ENCODE measurements around the gene SPINT1. TPM values are rescaled to one million over a fixed set of nuclear protein-coding genes. Genes with fewer than 3 reads are reported as not detected.
A peak's percentile ranks its signal among the peaks of the same experiment; 100 is the strongest.

Gene SPINT1
- total RNA-seq, 1 experiment from 2014 or later = 2.6 TPM

GRCh38 chr15:40828447-40829036, 15.3 kb upstream of the SPINT1 start, which contains the start of gene PPP1R14D:
Gene PPP1R14D, minus strand, starts transcription at chr15:40828708. Its CDS starts 67 bp downstream, at chr15:40828641.
- DNase-seq (ENCODE audit: low read depth) = no peak

- no peak for DNase-seq (ENCODE audit: low read depth)
Measured at GRCh38 chr15:40829115-40829514, 14.7 kb upstream of the SPINT1 start.

GRCh38 chr15:40830884-40831283, 13.0 kb upstream of the SPINT1 start:
- no peak for DNase-seq (ENCODE audit: low read depth)

- no peak for DNase-seq (ENCODE audit: low read depth)
Measured at GRCh38 chr15:40831861-40832260, 12.0 kb upstream of the SPINT1 start.

- DNase-seq (ENCODE audit: low read depth) = no peak
Measured at GRCh38 chr15:40832903-40833302, 10.9 kb upstream of the SPINT1 start.

GRCh38 chr15:40836020-40836419, 7.8 kb upstream of the SPINT1 start:
- no peak for DNase-seq (ENCODE audit: low read depth)

- DNase-seq (ENCODE audit: low read depth) = no peak
Measured at GRCh38 chr15:40838756-40839155, 5.1 kb upstream of the SPINT1 start.

- no peak for DNase-seq (ENCODE audit: low read depth)
Measured at GRCh38 chr15:40841741-40842140, 2.1 kb upstream of the SPINT1 start.

GRCh38 chr15:40843261-40843884, 475 bp upstream of the SPINT1 start:
- no peak for DNase-seq (ENCODE audit: low read depth)

GRCh38 chr15:40844696-40845030, 815 bp downstream of the SPINT1 start:
- DNase-seq (ENCODE audit: low read depth) = peak; percentile 20

GRCh38 chr15:40845036-40845435, 1.2 kb downstream of the SPINT1 start:
- DNase-seq (ENCODE audit: low read depth) = no peak

GRCh38 chr15:40845511-40846284, 1.9 kb downstream of the SPINT1 start:
- DNase-seq (ENCODE audit: low read depth) = peak; percentile 34

GRCh38 chr15:40846841-40847222, 3.0 kb downstream of the SPINT1 start:
- no peak for DNase-seq (ENCODE audit: low read depth)

GRCh38 chr15:40847223-40847961, 3.5 kb downstream of the SPINT1 start:
- DNase-seq (ENCODE audit: low read depth) = peak; percentile 58

- no peak for DNase-seq (ENCODE audit: low read depth)
Measured at GRCh38 chr15:40850576-40851112, 6.8 kb downstream of the SPINT1 start.

- DNase-seq (ENCODE audit: low read depth) = no peak
Measured at GRCh38 chr15:40852529-40852928, 8.7 kb downstream of the SPINT1 start.

- DNase-seq (ENCODE audit: low read depth) = no peak
Measured at GRCh38 chr15:40853241-40853890, 9.5 kb downstream of the SPINT1 start.

GRCh38 chr15:40854161-40854560, 10.3 kb downstream of the SPINT1 start:
- DNase-seq (ENCODE audit: low read depth) = no peak

- no peak for DNase-seq (ENCODE audit: low read depth)
Measured at GRCh38 chr15:40855706-40856234, 11.9 kb downstream of the SPINT1 start.

GRCh38 chr15:40856746-40857145, 12.9 kb downstream of the SPINT1 start:
- no peak for DNase-seq (ENCODE audit: low read depth)

- peak; percentile 73 for DNase-seq (ENCODE audit: low read depth)
Measured at GRCh38 chr15:40857601-40858341, 13.9 kb downstream of the SPINT1 start.
